HEK293T (cell line): ENCODE measurements around the gene FBXL16.
"Not testable (repeated sequence)": the region's sequence is repeated elsewhere in the genome, so short reads cannot be mapped to it uniquely, and the experiment has no call there.

Experiments used
- CTBP1 ChIP-seq: fragments of 450-650 bp; IDR thresholded peaks from 2 replicates; pipeline ENCODE4 v1.6.1; 2016; ENCODE audit warnings: borderline replicate concordance
- FOXA1 ChIP-seq: fragments of 450-650 bp; IDR thresholded peaks from 2 replicates; pipeline ENCODE4 v1.6.1; 2016; ENCODE audit warnings: mild to moderate bottlenecking
- FOXK2 ChIP-seq: fragments of 450-650 bp; IDR thresholded peaks from 2 replicates; pipeline ENCODE4 v1.6.1; 2016; ENCODE audit warnings: mild to moderate bottlenecking
- HDGF ChIP-seq: fragments of 450-650 bp; IDR thresholded peaks from 2 replicates; pipeline ENCODE4 v1.6.1; 2017; ENCODE audit warnings: antibody characterized with exemption, borderline replicate concordance
- L3MBTL2 ChIP-seq: fragments of 450-650 bp; conservative IDR thresholded peaks from 2 replicates; pipeline ENCODE4 v1.6.1; 2016; ENCODE audit warnings: mild to moderate bottlenecking
- LEF1 ChIP-seq: fragments of 450-650 bp; IDR thresholded peaks from 2 replicates; pipeline ENCODE4 v1.6.1; 2017; ENCODE audit warnings: mild to moderate bottlenecking, borderline replicate concordance
- SP1 ChIP-seq: fragments of 450-650 bp; IDR thresholded peaks from 2 replicates; pipeline ENCODE4 v1.6.1; 2017
- TARDBP ChIP-seq: fragments of 450-650 bp; IDR thresholded peaks from 2 replicates; pipeline ENCODE4 v1.6.1; 2016

- TF ChIP-seq SP1, HDGF, FOXK2, L3MBTL2, FOXA1, TARDBP, LEF1, CTBP1: not testable (repeated sequence)
Observed at GRCh38 chr16:754121-754607, 48.6 kb upstream of the FBXL16 start.
